ENCODE measurements around the gene CRYAB.

DNA sequence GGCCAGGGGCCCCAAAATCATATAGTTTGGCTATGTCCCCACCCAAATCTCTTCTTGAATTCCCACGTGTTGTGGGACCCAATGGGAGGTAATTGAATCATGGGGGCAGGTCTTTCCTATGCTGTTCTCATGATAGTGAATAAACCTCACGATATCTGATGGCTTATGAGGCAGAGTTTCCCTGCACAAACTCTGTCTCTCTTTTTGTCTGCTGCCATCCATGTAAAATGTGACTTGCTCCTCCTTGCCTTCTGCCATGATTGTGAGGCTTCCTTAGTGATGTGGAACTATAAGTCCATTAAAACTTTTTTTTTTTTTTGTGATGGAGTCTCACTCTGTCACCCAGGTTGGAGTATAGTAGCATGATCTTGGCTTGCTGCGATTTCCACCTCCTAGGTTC lies 40.0 kb upstream of the CRYAB start:
- no peak for TF ChIP-seq EP300 (IDR thresholded peaks at IDR 0.05; ENCODE audit: borderline replicate concordance in 1 of 2, low read depth in 1 of 2, low read length in 1 of 2)
- TF ChIP-seq, protein P1, sequence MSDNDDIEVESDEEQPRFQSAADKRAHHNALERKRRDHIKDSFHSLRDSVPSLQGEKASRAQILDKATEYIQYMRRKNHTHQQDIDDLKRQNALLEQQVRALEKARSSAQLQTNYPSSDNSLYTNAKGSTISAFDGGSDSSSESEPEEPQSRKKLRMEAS (IDR thresholded peaks at IDR 0.05; ENCODE audit: low read depth), result no peak
- no peak for TF ChIP-seq CTCF (IDR thresholded peaks at IDR 0.05)
- no peak for TF ChIP-seq TEAD4 (IDR thresholded peaks at IDR 0.05; ENCODE audit: borderline replicate concordance, insufficient read depth)
- TF ChIP-seq USF1 (IDR thresholded peaks at IDR 0.05; ENCODE audit: borderline replicate concordance, low read depth), result no peak
- TF ChIP-seq, protein P2, sequence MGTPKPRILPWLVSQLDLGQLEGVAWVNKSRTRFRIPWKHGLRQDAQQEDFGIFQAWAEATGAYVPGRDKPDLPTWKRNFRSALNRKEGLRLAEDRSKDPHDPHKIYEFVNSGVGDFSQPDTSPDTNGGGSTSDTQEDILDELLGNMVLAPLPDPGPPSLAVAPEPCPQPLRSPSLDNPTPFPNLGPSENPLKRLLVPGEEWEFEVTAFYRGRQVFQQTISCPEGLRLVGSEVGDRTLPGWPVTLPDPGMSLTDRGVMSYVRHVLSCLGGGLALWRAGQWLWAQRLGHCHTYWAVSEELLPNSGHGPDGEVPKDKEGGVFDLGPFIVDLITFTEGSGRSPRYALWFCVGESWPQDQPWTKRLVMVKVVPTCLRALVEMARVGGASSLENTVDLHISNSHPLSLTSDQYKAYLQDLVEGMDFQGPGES (IDR thresholded peaks at IDR 0.05; ENCODE audit: low read depth, low read length), result no peak
- TF ChIP-seq MEF2A (IDR thresholded peaks at IDR 0.05; ENCODE audit: borderline replicate concordance, low read depth), result no peak
- TF ChIP-seq TAF1 (IDR thresholded peaks at IDR 0.05; ENCODE audit: borderline replicate concordance, low read depth, low read length), result no peak
- TF ChIP-seq POLR2AphosphoS5 (IDR thresholded peaks at IDR 0.05; ENCODE audit: low read depth, low read length), result no peak
